Amniotic epithelial cell (primary cell): ENCODE measurements around the gene IGDCC3.
"Not testable (repeated sequence)": the region's sequence is repeated elsewhere in the genome, so short reads cannot be mapped to it uniquely, and the experiment has no call there.

Experiments used
- DNase-seq: peaks from one replicate; pipeline ENCODE4 v3.0.0-alpha.2; 2010; ENCODE audit warnings: low read depth

IGDCC3 gene

DNA sequence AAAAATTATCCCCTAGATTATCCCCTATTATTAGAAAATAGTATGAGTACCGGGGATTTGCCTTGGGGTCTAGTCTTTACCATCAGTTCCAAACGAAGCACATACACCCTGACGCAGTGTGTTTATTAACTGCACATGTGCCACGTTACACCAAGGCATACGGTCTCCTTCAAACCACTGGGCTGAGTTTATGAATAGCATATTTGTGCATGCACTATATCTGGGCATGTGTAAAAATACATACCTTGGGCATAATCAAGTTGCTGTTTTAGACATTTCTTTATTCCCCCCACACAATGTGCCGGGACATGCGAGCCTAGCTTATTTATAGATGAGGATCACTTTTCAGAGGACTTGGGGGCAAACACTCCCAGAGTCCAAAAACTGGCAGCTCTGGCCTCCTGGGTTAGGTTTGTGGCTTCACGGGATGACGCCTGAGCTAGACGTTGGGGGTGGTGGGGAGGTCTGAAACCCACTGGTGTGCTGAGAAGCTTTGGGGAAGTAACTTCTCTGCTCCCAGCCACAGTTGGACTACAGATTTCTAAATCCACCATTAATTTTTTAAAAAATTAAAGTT lies 28.7 kb upstream of the IGDCC3 start:
- DNase-seq, result no peak

DNA sequence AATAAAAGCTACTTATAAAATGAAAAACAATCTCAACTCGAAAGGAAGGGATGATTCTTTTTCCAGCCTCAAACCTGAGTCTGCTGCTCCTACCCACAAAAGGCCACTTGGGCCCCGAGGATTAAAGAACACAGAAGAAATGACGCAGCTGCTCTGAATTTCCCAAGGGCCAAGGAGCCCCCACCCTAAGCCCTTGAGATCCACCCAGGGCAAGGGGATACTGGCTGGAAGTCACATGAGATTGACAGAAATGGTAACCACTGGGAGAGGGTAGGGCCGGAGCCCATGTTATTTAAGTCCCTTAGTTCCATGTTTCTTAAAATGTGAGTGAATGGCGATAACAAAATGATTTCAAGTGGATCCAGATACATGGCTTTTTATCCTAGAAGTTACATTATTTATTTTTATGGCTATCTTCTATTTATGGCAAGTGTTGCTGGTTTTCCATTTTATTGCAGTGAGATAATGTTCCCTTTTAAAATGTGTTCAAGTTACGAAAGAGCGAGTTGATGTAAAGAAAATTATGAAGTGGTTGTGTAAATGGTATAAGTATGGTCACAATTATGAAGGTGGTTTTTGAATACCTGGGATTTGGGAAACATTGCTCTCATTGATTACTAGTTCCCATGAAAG lies 28.1 kb upstream of the IGDCC3 start:
- no peak for DNase-seq

DNA sequence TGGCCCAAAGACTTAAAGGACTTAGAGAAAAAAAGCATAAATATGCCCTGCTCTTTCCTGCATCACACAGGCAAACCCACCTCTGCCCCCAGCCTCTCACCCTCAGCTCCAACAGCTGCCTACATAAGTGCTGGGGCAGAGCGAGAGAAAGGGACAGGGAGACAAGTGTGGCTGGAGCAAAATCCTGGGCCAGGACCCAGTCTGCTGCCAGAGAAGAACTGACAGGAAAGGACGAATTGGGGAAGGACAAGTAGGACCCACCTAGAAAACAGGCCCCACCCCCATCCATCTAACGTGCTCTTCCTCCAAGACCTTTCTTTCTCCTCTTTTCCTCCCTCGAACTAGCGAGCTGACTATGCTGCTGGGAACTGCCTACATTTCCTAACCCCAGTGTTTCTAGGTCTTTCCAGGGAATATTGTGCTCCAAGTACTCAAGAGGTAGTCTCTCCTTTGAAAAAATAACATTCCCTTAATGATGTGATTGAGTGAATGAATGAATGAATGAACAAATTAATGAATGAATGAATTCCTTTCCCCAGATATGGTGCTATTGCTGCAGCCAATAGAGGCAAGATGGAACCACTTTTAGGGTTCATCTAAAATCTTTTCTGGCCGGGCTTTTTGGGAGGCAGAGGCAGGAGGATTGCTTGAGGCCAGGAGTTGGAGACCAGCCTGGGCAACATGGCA lies 26.5 kb upstream of the IGDCC3 start:
- no peak for DNase-seq

DNA sequence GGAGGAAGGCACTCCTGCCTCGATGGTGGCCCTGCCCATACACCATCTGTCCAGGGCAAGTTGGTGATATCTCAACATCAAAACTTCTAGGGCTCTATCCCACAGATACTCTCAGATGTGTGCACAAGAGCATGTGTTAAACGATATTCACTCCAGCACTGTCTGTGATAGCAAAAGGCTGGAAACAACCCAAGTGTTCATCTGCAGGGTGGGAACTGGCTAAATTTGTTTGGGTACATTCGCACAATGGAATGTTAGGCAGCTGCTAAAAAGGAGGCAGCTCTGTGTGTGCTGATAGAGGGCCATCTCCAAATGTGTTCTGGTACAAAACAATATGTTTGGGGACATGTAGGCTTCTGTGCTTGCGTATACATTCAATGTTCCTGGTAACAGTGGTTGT lies 25.2 kb upstream of the IGDCC3 start:
- no peak for DNase-seq

DNA sequence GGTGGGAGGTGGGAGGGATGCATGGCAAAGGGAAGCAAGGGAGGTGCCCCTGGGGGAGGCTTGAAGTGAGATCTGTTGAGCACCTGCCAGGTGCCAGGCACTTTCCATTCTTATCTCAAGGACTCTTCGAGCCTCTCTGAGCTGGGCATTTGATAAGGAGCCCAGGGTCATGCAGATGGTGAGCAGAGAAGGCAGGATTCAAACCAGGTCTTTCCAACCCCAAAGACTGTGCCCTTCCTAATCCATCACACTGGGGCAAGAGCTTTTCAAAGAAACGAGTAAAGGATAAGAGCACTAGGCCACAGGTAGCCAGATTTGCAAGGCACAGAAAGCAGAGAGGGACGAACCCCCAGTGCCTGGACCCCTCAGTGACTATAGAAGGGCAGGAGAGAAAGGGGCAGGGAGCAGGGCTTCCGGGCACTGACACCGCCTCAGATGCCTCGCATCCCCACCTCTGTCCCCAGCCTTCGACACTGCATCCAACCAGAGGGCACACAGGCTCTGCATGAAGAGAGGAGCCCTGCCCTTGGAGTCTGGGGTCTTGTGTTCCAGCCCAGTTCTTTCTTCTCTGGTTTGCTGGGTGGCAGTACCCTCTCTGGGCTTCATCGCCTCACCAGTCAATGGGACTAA lies 23.9 kb upstream of the IGDCC3 start:
- DNase-seq, result no peak

DNA sequence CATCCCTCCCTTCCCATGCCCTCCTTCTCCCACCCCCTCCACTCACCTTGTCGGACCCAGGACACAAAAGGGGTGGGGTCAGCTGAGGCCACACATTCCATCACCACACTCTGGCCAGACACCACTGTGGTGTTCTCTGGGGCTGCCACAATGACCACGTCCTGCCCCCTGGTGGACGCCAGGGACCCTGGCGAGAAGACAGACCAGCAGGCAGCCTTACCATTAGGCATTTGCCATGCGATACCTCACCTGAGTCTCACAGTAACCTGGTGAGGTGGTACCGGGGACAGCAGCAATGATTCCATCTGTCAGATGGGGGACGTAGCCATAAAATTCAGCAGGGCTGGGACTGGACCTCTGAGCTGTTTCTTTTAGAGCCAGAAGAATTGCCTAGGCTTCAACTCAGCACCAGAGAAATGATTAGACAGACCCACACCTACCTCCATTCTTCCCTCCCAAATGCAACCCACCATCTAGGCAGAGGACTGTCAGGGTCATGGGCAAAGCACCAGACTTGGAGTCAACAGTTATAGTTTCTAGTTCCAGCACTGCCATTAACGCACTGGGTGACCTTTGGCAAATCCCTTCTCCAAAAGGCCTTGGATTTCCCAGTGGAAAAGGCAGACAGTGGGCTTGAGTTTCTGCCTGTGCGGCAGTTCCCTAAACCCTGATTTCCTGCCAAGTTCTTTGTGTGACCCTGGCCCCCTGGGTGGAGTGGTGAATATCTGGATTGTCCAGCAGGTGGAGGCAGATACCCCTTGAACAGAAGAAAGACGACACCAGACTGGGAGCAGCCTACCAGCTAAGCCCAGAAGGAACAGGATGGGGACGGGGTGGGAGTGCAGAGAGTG lies 23.2 kb upstream of the IGDCC3 start:
- DNase-seq, result peak; percentile 61

DNA sequence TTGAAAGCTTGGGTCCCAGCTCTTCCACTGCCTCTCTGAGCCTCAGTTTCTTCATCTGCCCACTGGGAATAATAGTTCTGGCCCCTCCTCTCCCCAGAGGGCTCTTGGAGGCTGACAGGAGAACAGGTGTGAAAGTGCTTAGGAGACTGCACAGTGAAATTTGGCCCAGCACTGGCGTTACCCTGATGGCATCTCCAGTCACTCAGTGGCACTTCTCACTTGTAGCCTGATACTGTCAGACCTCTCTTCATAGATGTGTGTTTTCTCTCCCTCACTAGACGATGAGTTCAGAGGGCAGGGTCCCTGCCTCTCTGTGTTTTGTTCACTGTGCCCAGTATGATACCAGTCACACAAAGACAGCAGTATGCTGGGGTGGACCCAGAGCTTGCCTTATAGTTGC lies 22.2 kb upstream of the IGDCC3 start:
- no peak for DNase-seq

DNA sequence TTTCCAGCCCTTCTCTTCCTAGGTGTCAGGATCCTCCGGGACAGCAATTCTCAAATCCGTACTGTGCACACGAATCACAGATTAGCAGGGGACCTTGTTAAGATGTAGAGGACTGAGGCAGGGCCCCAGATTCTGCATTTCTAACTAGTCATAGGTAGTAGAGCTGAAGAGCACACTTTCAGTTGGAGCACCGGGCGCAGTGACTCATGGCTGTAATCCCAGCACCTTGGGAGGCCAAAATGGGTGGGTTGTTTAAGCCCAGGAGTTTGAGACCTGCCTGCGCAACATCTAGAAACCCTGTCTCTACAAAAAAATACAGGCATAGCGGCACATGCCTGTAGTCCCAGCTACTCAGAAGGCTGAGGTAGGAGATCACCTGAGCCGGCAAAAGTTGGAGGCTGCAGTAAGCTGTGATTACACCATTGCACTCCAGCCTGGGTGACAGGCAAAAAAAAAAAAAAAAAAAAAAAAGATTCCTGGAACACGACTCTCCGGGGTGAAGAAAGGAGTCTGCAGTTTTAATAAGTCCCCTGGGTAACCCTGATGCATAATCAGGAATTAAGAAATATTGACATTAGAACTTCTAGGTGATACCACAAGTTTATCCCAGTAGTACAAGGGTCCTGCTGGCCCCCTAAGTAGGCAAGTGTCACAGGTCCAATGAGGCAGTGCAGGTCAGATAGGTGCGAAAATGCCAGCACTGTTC lies 21.4 kb upstream of the IGDCC3 start:
- DNase-seq, result no peak

DNA sequence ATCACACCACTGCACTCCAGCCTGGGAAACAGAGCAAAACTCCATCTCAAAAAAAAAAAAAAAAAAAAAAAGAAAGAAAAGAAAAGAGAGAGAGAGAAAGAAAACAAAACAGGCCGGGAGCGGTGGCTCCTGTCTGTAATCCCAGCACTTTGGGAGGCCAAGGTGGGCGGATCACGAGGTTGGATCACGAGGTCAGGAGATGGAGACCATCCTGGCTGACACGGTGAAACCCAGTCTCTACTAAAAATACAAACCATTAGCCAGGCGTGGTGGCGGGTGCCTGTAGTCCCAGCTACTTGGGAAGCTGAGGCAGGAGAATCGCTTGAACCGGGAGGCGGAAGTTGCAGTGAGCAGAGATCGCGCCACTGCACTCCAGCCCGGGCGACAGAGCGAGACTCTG lies 20.7 kb upstream of the IGDCC3 start:
- DNase-seq, result not testable (repeated sequence)

DNA sequence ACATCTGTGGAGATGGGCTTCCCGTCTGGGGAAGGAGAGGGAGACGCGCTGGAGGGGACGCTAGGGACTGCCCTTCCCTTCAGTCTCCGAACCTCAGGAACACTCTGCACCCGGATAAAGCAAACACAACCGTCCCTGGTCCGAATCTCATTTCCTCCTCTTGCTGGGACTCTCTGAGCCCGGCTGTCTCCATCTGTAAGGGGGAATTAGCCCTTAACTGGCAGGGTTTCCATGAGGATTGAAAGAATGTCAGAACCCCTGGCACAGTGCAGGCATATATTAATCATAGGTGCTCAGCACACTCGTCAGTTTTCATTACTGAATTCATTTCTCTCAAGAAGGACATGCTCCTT lies 19.1 kb upstream of the IGDCC3 start:
- no peak for DNase-seq

DNA sequence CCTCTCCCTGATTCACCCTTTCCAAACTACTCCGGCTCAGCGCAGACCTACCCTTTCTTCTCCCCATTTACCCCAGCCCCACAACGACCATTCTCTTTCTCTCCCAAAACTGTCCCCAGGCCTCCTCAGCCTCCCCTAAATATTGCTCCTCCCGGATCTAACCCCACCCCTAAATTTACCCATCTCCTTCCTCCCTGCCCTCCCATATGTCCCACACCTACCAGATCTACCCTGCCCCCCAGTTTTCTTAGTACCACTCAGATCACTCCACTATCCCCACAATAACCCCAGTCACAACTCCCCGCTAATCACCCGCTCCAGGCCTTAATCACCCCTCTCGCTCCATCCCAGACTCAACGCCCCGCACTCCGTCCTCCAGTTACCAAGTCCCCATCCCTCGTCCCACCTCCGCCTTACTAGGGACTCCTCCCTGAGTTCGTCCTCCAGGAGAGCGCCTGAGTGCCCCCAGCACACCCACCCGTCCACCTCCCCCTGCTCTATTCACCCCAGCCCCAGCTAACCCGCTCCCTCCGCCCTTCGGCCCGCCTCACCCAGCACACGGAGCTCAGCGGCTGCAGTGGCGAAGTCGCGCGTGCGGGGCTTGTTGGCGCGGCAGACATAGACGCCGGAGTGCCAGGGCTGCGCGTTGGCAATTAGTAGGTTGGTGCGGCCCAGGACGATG lies 18.6 kb upstream of the IGDCC3 start:
- no peak for DNase-seq

DNA sequence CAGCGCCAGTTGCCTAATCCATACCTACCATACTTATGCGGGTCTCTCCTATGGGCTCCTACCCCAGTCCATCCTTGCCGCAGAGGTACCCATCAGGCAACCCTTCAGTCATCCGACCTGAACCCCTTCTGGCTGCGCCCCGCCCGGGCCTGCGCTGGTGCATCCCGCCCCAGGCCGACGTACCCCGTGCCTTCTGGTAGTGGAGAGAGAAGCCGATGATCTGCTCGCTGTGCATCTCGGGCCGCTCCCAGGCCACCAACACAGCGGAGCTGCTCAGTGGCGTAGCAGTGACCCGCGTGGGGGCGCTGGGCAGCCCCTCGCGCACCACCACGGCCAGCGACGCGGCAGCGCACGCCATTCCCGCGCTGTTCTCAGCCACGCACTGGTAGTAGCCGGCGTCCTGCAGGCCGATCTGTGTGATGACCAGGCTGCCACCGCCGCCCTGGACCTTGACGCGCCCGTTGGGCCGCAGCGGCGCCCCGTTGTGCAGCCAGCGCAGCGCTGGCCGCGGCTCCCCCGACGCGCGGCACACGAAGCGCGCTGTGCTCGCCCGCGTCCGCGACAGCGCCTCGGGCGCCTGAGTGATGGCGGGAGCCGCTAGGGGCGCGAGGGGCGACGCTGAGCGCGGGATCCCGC lies 17.9 kb upstream of the IGDCC3 start:
- DNase-seq, result no peak

DNA sequence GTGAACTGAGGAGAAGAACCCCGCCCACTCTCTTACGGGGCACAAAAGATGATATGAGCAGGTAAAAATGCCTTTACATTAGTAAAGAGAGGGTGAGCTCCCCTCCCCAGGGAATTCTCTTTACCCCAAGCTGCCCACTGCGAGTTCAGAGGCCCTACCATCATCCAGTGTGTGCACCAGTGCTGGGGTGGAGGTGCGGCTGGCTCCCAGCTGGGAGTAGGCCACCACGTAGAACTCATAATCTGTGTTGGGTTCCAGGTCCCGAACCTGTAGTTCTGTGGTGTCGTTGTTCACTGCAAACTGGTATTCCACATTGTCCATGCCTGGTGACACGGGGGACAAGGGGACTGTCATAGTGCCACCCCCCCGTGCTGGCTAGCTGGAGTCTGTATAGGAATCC lies 17.1 kb upstream of the IGDCC3 start:
- no peak for DNase-seq

DNA sequence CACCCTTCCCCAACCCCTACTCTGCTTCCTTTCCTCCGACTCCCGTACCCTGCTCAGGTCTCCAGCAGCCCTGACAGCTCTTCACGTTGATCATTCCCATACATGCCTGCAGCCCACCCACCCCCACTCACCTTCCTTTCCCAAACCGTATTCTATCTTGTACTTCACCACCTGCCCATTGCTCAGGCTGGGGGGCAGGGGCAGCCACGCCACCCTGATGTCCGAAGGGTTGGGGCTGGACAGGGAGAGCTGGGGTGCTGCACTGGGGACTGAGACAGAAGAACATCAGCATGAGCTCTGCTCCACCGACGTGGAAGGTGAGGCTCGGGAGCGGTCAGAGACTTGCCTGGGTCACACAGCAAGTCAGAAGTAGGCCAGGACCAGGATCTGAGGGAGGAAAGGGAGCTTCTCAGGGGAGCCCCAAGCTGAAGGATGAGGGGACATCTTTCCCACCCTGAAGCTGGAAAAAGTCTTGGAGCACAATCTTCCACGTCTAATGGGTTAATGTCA lies 16.5 kb upstream of the IGDCC3 start:
- DNase-seq, result no peak

DNA sequence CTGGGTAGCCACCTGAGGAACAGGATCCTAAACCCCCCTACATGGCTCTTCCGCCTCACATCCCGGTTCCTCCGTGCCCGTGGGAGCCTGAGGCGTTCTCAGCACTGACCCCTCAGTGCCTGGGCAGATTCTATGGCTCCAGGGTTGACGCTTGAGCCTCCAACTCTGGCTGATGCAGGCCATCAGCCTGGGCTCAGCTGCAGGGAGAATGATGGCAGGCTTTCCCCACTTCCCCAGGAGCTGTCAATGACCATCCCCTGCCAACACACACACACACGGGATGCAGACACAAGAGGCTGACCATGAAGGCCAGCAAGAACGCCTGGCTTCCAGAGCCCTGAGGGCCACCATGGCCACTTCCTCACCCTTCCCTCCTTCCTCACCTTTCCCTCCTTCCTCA lies 15.8 kb upstream of the IGDCC3 start:
- DNase-seq, result no peak

DNA sequence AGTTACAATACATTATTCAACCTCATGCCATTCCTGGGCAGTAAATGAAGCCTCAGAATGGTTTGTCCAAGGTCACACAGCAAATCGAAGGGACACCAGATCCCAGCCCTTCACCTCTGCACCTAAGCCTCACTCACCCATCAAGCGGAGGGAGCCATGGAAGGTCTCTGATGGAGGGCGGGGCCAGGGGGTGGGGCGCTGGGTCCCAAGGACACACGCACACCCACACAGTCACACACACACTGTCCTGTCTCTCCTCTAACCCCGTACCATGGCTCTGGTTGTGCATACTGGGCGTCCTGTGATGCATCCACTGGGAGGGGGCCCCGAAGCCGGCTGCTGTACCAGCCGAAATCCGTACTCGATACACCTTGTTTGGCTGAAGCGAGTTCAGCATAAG lies 15.3 kb upstream of the IGDCC3 start:
- no peak for DNase-seq

DNA sequence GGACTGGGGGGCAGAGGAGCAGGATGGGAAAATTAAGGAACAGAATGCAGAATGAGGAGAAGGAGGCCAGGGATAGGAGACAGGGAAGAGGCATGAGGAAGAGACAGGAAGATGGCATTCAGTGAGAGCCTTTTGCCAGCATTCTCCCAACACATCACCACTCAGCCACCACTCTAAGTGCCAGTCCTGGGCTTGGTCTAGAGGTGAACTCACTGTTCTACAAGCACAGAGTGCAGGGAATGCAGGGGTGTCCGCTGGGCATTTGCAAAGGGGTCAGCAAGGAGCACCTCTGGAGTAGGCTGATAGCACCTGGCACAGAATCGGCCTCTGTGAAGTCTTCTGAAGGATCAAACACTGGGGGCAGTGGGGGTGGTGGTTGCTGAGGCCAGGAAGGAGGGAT lies 14.6 kb upstream of the IGDCC3 start:
- DNase-seq, result no peak

DNA sequence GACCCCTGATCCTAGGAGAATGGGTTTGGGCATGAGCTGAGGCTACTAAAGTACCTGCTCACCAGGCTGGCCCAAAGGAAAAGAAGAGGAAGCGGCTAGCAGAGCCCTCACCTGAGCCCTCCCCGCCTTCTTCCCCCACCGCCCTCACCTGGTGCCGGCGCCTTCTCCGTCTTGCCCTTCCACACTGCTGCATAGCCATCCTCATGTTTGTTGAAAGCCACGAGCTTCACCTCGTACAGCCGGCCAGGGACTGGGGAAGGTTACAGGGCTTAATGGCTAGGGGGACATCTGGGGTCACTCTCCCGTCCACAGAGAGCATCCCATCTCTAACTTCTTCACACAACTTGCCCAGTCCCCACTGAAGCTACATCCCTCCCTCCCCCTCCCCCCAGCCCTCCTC lies 13.9 kb upstream of the IGDCC3 start:
- no peak for DNase-seq

DNA sequence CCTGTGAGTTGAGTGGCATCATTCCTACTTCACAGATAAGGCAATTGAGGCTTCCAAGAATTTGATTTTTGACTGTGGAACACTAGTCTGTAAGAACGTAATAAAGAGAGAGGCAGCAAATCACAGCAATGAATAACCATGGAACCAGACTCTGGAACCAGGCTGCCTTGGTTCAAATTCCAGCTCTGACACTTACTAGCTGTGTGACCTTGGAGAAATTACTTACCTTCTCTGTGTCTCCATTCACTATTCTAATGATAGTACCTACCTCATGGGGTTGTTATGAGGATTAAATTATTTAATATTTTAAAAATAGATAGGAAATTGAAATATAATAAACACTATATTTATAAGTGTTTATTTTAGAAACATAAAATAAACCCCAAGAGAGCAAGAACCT lies 12.6 kb upstream of the IGDCC3 start:
- DNase-seq, result no peak

DNA sequence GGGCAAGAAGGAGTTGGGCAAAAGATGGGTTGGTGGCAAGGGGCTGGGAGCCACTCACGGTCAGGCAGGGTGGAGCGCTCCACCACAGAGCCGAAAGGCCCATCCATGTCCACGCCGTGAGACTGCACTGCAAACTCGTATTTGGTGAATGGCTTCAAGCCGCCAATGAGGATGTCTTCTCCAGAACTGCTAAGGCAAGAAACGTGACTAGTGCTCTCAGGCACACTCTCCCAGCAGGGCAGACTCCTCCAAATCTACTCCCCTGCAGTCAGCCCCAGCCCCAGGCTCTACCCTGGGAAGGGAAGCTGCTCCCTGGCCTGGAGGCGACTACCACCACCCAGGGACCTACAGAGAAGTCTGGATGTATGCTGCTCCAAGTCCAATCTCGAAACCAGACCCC lies 11.4 kb upstream of the IGDCC3 start:
- no peak for DNase-seq
